Activated CD4-positive, CD25-positive, alpha-beta regulatory T cell treated with anti-CD3 and anti-CD28 coated beads, Interleukin-2, amount 50 U/mL, for 72 hours (primary cell): ENCODE results near the gene VEPH1.

Experiments
- DNase-seq: peaks from one replicate; pipeline ENCODE4 v3.0.0; 2021

VEPH1 gene

GRCh38 chr3:157502916-157503595 is at the start of gene VEPH1:
VEPH1 (minus strand) TSS chr3:157503416; CDS start chr3:157495349, 8,067 bp downstream.
- DNase-seq: no peak

GRCh38 chr3:157551961-157552360 is 48.7 kb upstream of the VEPH1 start:
- no peak for DNase-seq

GRCh38 chr3:157549498-157549897 is 46.3 kb upstream of the VEPH1 start:
- no peak for DNase-seq

- no peak for DNase-seq
Observed at GRCh38 chr3:157544501-157545130, 41.4 kb upstream of the VEPH1 start.

- DNase-seq: no peak
Observed at GRCh38 chr3:157543501-157544035, 40.4 kb upstream of the VEPH1 start.

GRCh38 chr3:157542711-157543500 is 39.7 kb upstream of the VEPH1 start:
- no peak for DNase-seq

GRCh38 chr3:157541506-157542236 is 38.5 kb upstream of the VEPH1 start:
- no peak for DNase-seq

GRCh38 chr3:157540656-157541055 is 37.4 kb upstream of the VEPH1 start:
- DNase-seq: no peak

- no peak for DNase-seq
Observed at GRCh38 chr3:157535667-157536066, 32.5 kb upstream of the VEPH1 start.

GRCh38 chr3:157534725-157535161 is 31.5 kb upstream of the VEPH1 start:
- DNase-seq: no peak

GRCh38 chr3:157533298-157534070 is 30.3 kb upstream of the VEPH1 start:
- no peak for DNase-seq

- DNase-seq: no peak
Observed at GRCh38 chr3:157532529-157533297, 29.5 kb upstream of the VEPH1 start.

GRCh38 chr3:157531771-157532170 is 28.6 kb upstream of the VEPH1 start:
- DNase-seq: no peak

GRCh38 chr3:157531301-157531660 is 28.1 kb upstream of the VEPH1 start:
- no peak for DNase-seq

GRCh38 chr3:157530637-157531300 is 27.6 kb upstream of the VEPH1 start:
- DNase-seq: no peak

GRCh38 chr3:157529751-157530150 is 26.5 kb upstream of the VEPH1 start:
- no peak for DNase-seq

GRCh38 chr3:157529085-157529484 is 25.9 kb upstream of the VEPH1 start:
- no peak for DNase-seq

- no peak for DNase-seq
Observed at GRCh38 chr3:157527131-157527881, 24.1 kb upstream of the VEPH1 start.

GRCh38 chr3:157526036-157526435 is 22.8 kb upstream of the VEPH1 start:
- DNase-seq: no peak

GRCh38 chr3:157523814-157524213 is 20.6 kb upstream of the VEPH1 start:
- DNase-seq: no peak
